Heart right ventricle (tissue), 16 donors: ENCODE results near the gene FCHSD2. TPM values are rescaled to one million over a fixed set of nuclear protein-coding genes. Genes with fewer than 3 reads are reported as not detected.

Experiments used
- ATAC-seq, 8 donors: fragments of 200-7000 bp; cut with Tn5 transposase; one replicate each; pipeline ENCODE4 v1.9.1; 2020; ENCODE audit warnings: mild to moderate bottlenecking in 8 of 8, moderate library complexity in 8 of 8, moderate number of reproducible peaks in 1 of 8
- DNase-seq, 2 donors: peaks; one replicate each; pipeline ENCODE4 v3.0.0-alpha.2; 2020
- H3K27ac ChIP-seq, 10 donors: fragments of 200-600 bp; sonication (generic) in 2 of 10; one replicate each; pipeline versions ENCODE4 v1.5.0 to v1.8.0; 2020 to 2022; ENCODE audit warnings: mild to moderate bottlenecking in 3 of 10
- H3K27me3 ChIP-seq, 7 donors: fragments of 200-600 bp; one replicate each; pipeline ENCODE4 v1.8.0; 2021 to 2022; ENCODE audit warnings: mild to moderate bottlenecking in 2 of 7
- H3K36me3 ChIP-seq, 9 donors: fragments of 200-600 bp; sonication (generic) in 1 of 9; one replicate each; pipeline versions ENCODE4 v1.5.0 to v1.8.0; 2020 to 2022; ENCODE audit warnings: mild to moderate bottlenecking in 2 of 9
- H3K4me1 ChIP-seq, 9 donors: fragments of 200-600 bp; sonication (generic) in 1 of 9; one replicate each; pipeline versions ENCODE4 v1.5.0 to v1.8.0; 2020 to 2022; ENCODE audit warnings: mild to moderate bottlenecking in 4 of 9
- H3K4me3 ChIP-seq, 10 donors: fragments of 200-600 bp; sonication (generic) in 2 of 10; one replicate each; pipeline versions ENCODE4 v1.5.0 to v1.8.0; 2020 to 2022; ENCODE audit warnings: mild to moderate bottlenecking in 7 of 10, moderate library complexity in 2 of 10
- H3K9me3 ChIP-seq, 11 donors: fragments of 200-600 bp in 10 of 11; sonication (generic) in 2 of 11; one replicate each; pipeline versions ENCODE4 v1.5.0 to v1.8.0; 2013 to 2022; ENCODE audit warnings: mild to moderate bottlenecking in 2 of 11, control low read depth in 1 of 11, moderate library complexity in 1 of 11
- CTCF ChIP-seq, 9 donors: fragments of 200-600 bp; sonication (generic) in 2 of 9; IDR thresholded peaks; one replicate each; pipeline versions ENCODE4 v1.5.0 to v1.8.0; 2021 to 2022; ENCODE audit warnings: antibody characterized with exemption in 9 of 9, mild to moderate bottlenecking in 5 of 9, moderate library complexity in 1 of 9
- WGBS, 2 donors: extraction: QIAGEN DNeasy Blood & Tissue Kit; methylation state at CpG; one replicate each; pipeline ENCODE4 v1.1.7; 2013; ENCODE audit warnings: inconsistent platforms in 1 of 2; 5-methylcytosine and 5-hydroxymethylcytosine counted together
- intact Hi-C, 10 donors: fragments of 100-400 bp; cut with DNase I; formaldehyde crosslinking; loops; one replicate each; pipeline versions ENCODE4 v1.11.1 to v1.14.2; 2022
- polyA plus RNA-seq, 2 donors: library from polyadenylated mRNA; stranded (reverse); fragments of 200-250 nt; gene quantifications; one replicate each; pipeline ENCODE4 v1.2.3, GENCODE V29; 2013
- total RNA-seq, 10 donors: library from RNA; stranded (reverse); fragmentation: NEBNext Ultra II Directional in 3 of 10; extraction: Animal tissue kit (Norgen Biotek cat#: 25700) in 3 of 10; gene quantifications; one replicate each; pipeline versions ENCODE4 v1.2.1 to v1.2.4, GENCODE V29; 2021 to 2023
- donor health status: Arrhythmogenic right ventricular cardiomyopathy.
- donor health status: ischemic (EF 13 %, LVEDD 7.1; RV severe dilation, severe dysfunction).
- donor health status: healthy with polysubstance abuse.
- donor health status: DM: no; HTN: yes; CAD: no.
- donor health status: DM: no; HTN: no; CAD: no.
- donor health status: ischemic (EF 25% LVEDD 6.9; RV normal size, moderate dysfunction).
- donor health status: ischemic (EF 25% LVEDD 5.7; RV mildly dilated, moderate dysfunction).
- donor health status: healthy.
- donor health status: DM: yes; HTN: yes; CAD: no.
- donor health status: Ischemic cardiomyopathy.
- donor health status: ischemic (EF 35%, LVEDD 5.7; RV mildly dilated, moderate dysfunction).
- donor health status: nonischemic (EF 11% LVEDD 7.7; RV severe dilation, severe dysfunction).
- donor health status: DM: yes; HTN: yes; CAD: no.
- donor health status: PGD.
- donor health status: ischemic (EF 29% LVEDD 5.4; RV normal size, mild dysfunction).
- donor health status: nonischemic (EF 23%, LVEDD 6.1; RV moderate dilation, normal function).

FCHSD2 gene
- total and polyA plus RNA-seq, 12 donors: 16.1 to 48.4 (median 37.5) TPM

DNA sequence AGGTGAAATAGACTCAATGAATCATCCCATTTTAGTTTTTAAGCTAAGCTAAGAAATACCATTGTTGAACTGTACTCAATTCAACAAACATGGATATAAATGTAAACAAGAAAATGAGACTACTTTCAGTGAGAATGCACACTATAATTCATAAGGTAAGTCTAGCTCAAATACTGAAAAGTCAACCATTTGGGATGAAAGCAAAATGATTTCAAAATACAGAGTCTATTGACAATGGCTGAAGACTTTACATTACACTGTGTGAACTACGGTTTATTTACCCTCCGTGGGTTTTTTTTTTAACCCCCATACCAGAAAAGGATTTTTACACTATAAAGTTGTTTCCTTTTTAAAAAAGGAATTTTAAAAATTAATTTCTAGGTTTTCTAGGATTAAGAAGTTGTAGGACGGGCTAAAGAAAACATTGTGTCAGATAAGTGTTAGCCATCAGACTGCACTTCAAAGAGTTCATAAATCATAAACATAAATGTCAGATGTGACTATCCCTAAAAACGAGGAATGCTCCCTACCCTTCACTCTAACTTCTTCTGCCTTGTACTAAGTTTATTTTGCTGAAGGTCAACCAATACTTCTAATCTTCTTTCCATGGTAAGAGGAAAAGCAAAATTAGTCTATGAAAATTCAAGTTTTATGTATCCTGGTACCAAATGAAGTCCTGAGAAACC, 83.0 kb downstream of the FCHSD2 start:
- Histone ChIP-seq H3K9me3 (no peaks in the 10 kb centered on the region), H3K4me1 (peaks cover 0 to 38% (median 13%) of the 10 kb centered on the region in 9 donors), H3K4me3 (no peak overlapping the region), H3K27me3 (no peaks in the 10 kb centered on the region), H3K27ac (no peak overlapping the region), H3K36me3 (peaks cover 0 to 7% (median 0%) of the 10 kb centered on the region in 9 donors)
- intact Hi-C loops: no loop called here
- ATAC-seq (no peak), DNase-seq (no peak)
- 79 to 83% methylated on average over 4 of the region's 4 CpGs for WGBS, 2 donors
- no peak for TF ChIP-seq CTCF (IDR thresholded peaks at IDR 0.05)

- 64 to 65% methylated on average over 3 of the region's 3 CpGs for WGBS, 2 donors
Measured at GRCh38 chr11:73055655-73056354, 86.3 kb downstream of the FCHSD2 start.

DNA sequence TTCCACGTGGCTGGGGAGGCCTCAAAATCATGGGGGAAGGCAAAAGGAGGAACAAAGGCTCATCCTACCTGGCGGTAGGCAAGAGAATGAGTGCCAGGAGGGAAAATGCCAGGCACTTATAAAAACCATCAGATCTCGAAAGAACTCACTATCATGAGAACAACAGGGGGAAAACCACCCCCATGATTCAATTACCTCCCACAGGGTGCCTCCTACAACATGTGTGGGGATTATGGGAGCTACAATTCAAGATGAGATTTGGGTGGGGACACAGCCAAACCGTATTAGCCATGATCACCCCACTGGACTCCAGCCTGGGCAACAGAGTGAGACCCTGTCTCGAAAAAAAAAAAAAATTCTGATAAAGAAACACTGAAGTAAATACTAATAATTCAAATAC, 87.1 kb downstream of the FCHSD2 start:
- no peaks in the 10 kb centered on the region for H3K36me3 ChIP-seq
- no peak for DNase-seq
- intact Hi-C loops: no loop called here
- H3K4me1 ChIP-seq: peaks cover 0 to 35% (median 13%) of the 10 kb centered on the region in 9 donors
- H3K4me3 ChIP-seq: no peak overlapping the region
- no peak for TF ChIP-seq CTCF (IDR thresholded peaks at IDR 0.05)
- 84 to 88% methylated on average over 5 of the region's 5 CpGs for WGBS, 2 donors
- H3K9me3 ChIP-seq: no peaks in the 10 kb centered on the region
- ATAC-seq: no peak
- H3K27me3 ChIP-seq: no peaks in the 10 kb centered on the region
- no peak overlapping the region for H3K27ac ChIP-seq

More at GRCh38 chr11:73055655-73056354, 86.3 kb downstream of the FCHSD2 start:
- Histone ChIP-seq H3K4me3 (no peak overlapping the region), H3K36me3 (no peaks in the 10 kb centered on the region), H3K27ac (no peak overlapping the region), H3K4me1 (peaks cover 0 to 31% (median 11%) of the 10 kb centered on the region in 9 donors), H3K9me3 (no peaks in the 10 kb centered on the region), H3K27me3 (no peaks in the 10 kb centered on the region)
- TF ChIP-seq CTCF (IDR thresholded peaks at IDR 0.05): no peak
- DNase-seq: no peak
- no peak for ATAC-seq
- intact Hi-C loops: no loop called here

DNA sequence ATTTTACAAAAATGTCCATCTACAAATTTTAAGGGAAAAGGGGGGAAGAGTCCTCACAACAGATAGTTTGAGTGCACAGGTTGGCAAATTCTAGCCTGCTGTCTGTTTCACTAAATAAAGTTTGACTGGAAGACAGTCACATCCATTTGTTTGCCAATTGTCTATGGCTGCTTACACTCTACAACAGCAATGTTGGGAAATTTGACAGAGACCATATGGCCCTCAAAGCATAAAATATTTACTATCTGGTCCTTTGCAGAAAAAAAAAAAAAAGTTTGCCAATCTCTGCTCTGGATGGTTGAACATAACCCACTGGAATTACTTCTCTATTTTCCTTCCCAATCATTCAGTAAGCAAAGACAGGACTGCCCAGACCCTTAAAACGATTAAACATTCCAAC, 88.2 kb downstream of the FCHSD2 start:
- no peaks in the 10 kb centered on the region for H3K36me3 ChIP-seq
- intact Hi-C loops: no loop called here
- no peak overlapping the region for H3K4me3 ChIP-seq
- no peaks in the 10 kb centered on the region for H3K27me3 ChIP-seq
- TF ChIP-seq CTCF (IDR thresholded peaks at IDR 0.05): no peak
- no peak for ATAC-seq
- WGBS, 2 donors: 54 to 72% methylated on average over 1 of the region's 1 CpG
- no peaks in the 10 kb centered on the region for H3K9me3 ChIP-seq
- no peak overlapping the region for H3K27ac ChIP-seq
- H3K4me1 ChIP-seq: peaks cover 0 to 34% (median 15%) of the 10 kb centered on the region in 9 donors
- no peak for DNase-seq
